GM20000 (cell line): ENCODE results near the gene SLC19A1.

Experiments used
- DNase-seq: peaks from one replicate; pipeline ENCODE4 v3.0.0; 2012; ENCODE audit warnings: low spot score
- TF ChIP-seq, protein P1 (sequence below): IDR thresholded peaks from 2 replicates; pipeline ENCODE4 v1.5.1; 2012; ENCODE audit warnings: mild to moderate bottlenecking, control low read depth; ENCODE audit errors: extremely low read depth, missing control alignments

SLC19A1 gene

DNA sequence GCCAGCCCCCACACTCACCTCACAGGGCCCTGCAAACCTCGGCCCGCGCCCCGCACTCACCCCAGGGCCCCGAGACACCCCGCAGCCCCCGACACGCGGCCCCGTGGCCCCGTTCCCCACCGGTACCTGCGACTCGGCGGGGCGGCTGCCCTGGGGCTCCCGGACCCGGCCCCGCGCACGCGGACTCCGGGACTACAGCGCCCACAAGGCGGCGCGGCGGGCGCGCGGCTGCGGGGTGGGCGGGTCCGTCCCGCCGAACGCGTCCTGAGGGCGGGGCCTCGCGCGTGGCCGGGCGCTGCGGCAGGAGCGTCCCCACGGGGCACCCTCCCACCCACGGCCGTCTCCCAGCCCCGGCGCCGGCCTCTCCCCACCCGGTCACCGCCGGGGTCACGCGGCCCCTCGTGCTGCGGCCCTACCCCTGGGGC, at the start of gene SLC19A1:
SLC19A1 (minus strand) TSS at position 199 of the 425 bp plus-strand sequence. CDS start 4,481 bp downstream, outside the sequence.
- TF ChIP-seq, protein P1, sequence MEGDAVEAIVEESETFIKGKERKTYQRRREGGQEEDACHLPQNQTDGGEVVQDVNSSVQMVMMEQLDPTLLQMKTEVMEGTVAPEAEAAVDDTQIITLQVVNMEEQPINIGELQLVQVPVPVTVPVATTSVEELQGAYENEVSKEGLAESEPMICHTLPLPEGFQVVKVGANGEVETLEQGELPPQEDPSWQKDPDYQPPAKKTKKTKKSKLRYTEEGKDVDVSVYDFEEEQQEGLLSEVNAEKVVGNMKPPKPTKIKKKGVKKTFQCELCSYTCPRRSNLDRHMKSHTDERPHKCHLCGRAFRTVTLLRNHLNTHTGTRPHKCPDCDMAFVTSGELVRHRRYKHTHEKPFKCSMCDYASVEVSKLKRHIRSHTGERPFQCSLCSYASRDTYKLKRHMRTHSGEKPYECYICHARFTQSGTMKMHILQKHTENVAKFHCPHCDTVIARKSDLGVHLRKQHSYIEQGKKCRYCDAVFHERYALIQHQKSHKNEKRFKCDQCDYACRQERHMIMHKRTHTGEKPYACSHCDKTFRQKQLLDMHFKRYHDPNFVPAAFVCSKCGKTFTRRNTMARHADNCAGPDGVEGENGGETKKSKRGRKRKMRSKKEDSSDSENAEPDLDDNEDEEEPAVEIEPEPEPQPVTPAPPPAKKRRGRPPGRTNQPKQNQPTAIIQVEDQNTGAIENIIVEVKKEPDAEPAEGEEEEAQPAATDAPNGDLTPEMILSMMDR = peak; percentile 15
- peak; percentile 99 for DNase-seq

GRCh38 chr21:45591619-45592207, 49.5 kb upstream of the SLC19A1 start:
- DNase-seq = no peak
- TF ChIP-seq, protein P1 = no peak

DNA sequence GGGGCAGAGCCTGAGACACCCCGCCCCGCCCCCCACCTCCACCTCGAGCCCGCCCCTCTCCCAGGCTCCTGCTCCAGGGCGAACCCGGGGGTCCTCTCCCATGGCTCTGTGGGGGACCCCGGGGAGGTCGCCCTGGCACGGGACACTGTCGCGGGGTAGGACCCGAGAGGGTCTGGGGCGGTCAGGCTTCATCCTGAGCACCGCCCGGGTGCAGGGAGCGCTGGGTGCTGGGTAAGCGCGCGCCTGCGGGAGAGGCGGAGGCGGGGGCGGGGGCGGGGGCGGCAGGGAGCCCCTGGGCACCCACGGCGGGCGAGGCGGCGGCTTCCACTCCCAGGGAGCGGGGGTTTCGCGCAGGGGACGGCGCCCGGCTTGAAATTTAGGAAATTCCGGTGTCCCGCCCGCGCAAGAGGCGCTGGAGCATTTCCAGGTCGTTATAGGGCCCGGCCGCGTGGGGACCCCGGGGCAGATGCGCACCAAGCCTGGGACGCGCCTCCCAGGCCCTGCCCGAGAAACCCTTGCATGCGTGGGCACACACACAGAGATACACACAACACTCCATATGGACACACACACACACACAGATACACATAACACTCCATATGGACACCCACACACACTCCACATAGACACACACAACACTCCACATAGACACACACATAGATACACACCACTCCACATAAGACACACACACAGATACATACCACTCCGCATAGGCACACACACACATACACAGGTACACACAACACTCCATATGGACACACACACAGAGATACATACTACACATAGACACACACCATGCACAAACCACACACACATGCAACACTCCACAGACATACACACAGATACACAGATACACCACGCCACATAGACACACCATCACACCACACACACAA, 48.7 kb upstream of the SLC19A1 start:
- DNase-seq = peak; percentile 78

GRCh38 chr21:45590246-45590725, 48.0 kb upstream of the SLC19A1 start:
- peak; percentile 97 for DNase-seq
- TF ChIP-seq, protein P1 = no peak

More for the DNA sequence above, 48.7 kb upstream of the SLC19A1 start:
- TF ChIP-seq, protein P1 = no peak

DNA sequence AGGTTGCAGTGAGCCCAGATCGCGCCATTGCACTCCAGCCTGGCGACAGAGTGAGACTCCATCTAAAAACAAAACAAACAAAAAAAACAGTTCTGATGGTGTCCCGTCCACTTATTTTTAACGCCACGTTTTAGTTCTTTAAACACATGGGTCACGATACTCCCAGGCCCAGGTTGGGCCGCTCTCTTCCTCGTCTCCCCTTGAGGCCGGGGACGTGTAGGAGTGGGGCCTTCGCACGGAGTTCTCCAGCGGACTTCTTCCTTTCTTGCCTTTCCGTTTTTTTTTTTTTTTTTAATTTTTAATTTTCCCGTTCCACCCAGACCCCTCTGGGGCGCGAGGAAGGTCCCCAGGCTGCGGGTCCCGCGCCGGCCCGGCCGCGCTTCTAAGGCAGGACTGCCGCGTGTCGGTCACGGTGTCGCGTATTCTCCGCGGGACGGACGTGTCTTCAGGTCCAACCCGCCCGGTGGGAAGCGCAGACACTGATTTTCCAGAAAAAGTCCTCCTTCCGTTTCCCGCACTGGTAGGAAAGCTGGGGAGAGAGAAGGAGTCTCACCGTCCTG, 47.5 kb upstream of the SLC19A1 start:
- no peak for DNase-seq

GRCh38 chr21:45588871-45589491, 46.7 kb upstream of the SLC19A1 start:
- DNase-seq = no peak
- TF ChIP-seq, protein P1 = no peak

More for the DNA sequence above, 47.5 kb upstream of the SLC19A1 start:
- TF ChIP-seq, protein P1 = no peak
